Stimulated activated CD8-positive, alpha-beta memory T cell treated with anti-CD3 and anti-CD28 coated beads, Interleukin-15, amount 100 ng/mL, for 1 hour (primary cell): ENCODE results near the gene RALB.

Experiments
- DNase-seq: peaks from one replicate; pipeline ENCODE4 v3.0.0-alpha.2; 2020; ENCODE audit warnings: low read depth

Gene RALB

GRCh38 chr2:120265006-120265405 lies 12.4 kb downstream of the RALB start:
- DNase-seq = no peak

- DNase-seq = no peak
These were observed 14.7 kb downstream of the RALB start for GRCh38 chr2:120267348-120267747.

GRCh38 chr2:120269076-120269744 lies 16.6 kb downstream of the RALB start:
- DNase-seq = no peak

GRCh38 chr2:120269816-120270215 lies 17.2 kb downstream of the RALB start:
- DNase-seq = no peak

- DNase-seq = no peak
These were observed 19.2 kb downstream of the RALB start for GRCh38 chr2:120271711-120272379.

GRCh38 chr2:120272763-120273481 lies 20.3 kb downstream of the RALB start:
- no peak for DNase-seq

- DNase-seq = no peak
These were observed 23.2 kb downstream of the RALB start for GRCh38 chr2:120275617-120276400.

GRCh38 chr2:120277505-120278205 lies 25.0 kb downstream of the RALB start:
- no peak for DNase-seq

GRCh38 chr2:120278901-120279300 lies 26.2 kb downstream of the RALB start:
- DNase-seq = no peak

- no peak for DNase-seq
These were observed 27.1 kb downstream of the RALB start for GRCh38 chr2:120279708-120280107.

- no peak for DNase-seq
These were observed 31.0 kb downstream of the RALB start for GRCh38 chr2:120283649-120284048.

- DNase-seq = no peak
These were observed 32.4 kb downstream of the RALB start for GRCh38 chr2:120285056-120285455.

GRCh38 chr2:120287183-120288015 lies 34.7 kb downstream of the RALB start:
- DNase-seq = no peak

GRCh38 chr2:120288016-120288373 lies 35.3 kb downstream of the RALB start:
- no peak for DNase-seq

GRCh38 chr2:120289221-120289906 lies 36.7 kb downstream of the RALB start:
- no peak for DNase-seq

- no peak for DNase-seq
These were observed 38.1 kb downstream of the RALB start for GRCh38 chr2:120290737-120291136.

- DNase-seq = no peak
These were observed 39.0 kb downstream of the RALB start for GRCh38 chr2:120291401-120292311.

- DNase-seq = no peak
These were observed 40.7 kb downstream of the RALB start for GRCh38 chr2:120293096-120294007.
